K562 (cell line): ENCODE measurements around the gene CD1D. TPM values are rescaled to one million over a fixed set of nuclear protein-coding genes. Genes with fewer than 3 reads are reported as not detected.

Source experiments
- ARHGAP35 ChIP-seq: fragments of 450-650 bp; IDR thresholded peaks from 2 replicates; pipeline ENCODE4 v1.6.1; 2018; ENCODE audit not compliant: partially characterized antibody
- ARID2 ChIP-seq: fragments of 450-650 bp; IDR thresholded peaks from 2 replicates; pipeline ENCODE4 v1.6.1; 2017; ENCODE audit warnings: antibody characterized with exemption, mild to moderate bottlenecking
- GMEB1 ChIP-seq: fragments of 250-450 bp; sonication (Bioruptor Pico); IDR thresholded peaks from 2 replicates; pipeline ENCODE4 v1.4.0; 2020; ENCODE audit warnings: mild to moderate bottlenecking
- HDAC1 ChIP-seq, 2 experiments: fragments of 450-650 bp; IDR thresholded peaks; 2 replicates each; pipeline ENCODE4 v1.6.1; 2016 to 2017; ENCODE audit warnings: inconsistent platforms in 1 of 2, mild to moderate bottlenecking in 1 of 2, moderate library complexity in 1 of 2
- HMG20B ChIP-seq: fragments of 250-450 bp; sonication (Bioruptor Pico); IDR thresholded peaks from 2 replicates; pipeline ENCODE4 v1.5.0; 2021; ENCODE audit warnings: mild to moderate bottlenecking
- SMAD1 ChIP-seq: fragments of 150-350 bp; IDR thresholded peaks from 2 replicates; pipeline ENCODE4 v1.6.1; 2014; ENCODE audit warnings: low read length, low read depth; ENCODE audit not compliant: partially characterized antibody
- ZNF280B ChIP-seq: fragments of 250-450 bp; sonication (Bioruptor Pico); IDR thresholded peaks from 2 replicates; pipeline ENCODE4 v1.5.1; 2021; ENCODE audit warnings: mild to moderate bottlenecking
- polyA plus RNA-seq, 8 experiments: library from polyadenylated mRNA; depleted of rRNA in 4 of 8; stranded (reverse) in 5 of 8; unstranded in 3 of 8; fragments of >200 nt; fragmentation: Nextera tagmentation in 2 of 8; fragmentation: Illumina TruSeq in 1 of 8; extraction: Ambion mirVana in 2 of 8; extraction: Trizol in 1 of 8; gene quantifications; 2 replicates each; pipeline versions ENCODE4 v1.2.1 to v1.2.3, GENCODE V29; 2011 to 2014; ENCODE audit warnings: inconsistent platforms in 1 of 8, missing spikeins in 1 of 8
- total RNA-seq, 7 experiments: library from RNA; depleted of rRNA in 6 of 7; stranded (reverse); fragments of >200 nt in 6 of 7; fragmentation: Illumina TruSeq in 2 of 7; extraction: Trizol in 2 of 7; gene quantifications; 2 replicates each; pipeline versions ENCODE4 v1.2.1 to v1.2.3, GENCODE V29; 2011 to 2021; ENCODE audit warnings: low replicate concordance in 1 of 7
- TF ChIP-seq, protein P1 (sequence below), 2 experiments: IDR thresholded peaks in 1 of 2; conservative IDR thresholded peaks in 1 of 2; 2 replicates each; pipeline ENCODE4 v1.6.1; 2016; ENCODE audit warnings: low read depth in 2 of 2, mild to moderate bottlenecking in 1 of 2, missing compliant biosample characterization in 1 of 2, missing genetic modification characterization in 1 of 2, moderate library complexity in 1 of 2
- TF ChIP-seq, protein P2 (sequence below), 2 experiments: fragments of 450-650 bp in 1 of 2; sonication (generic) in 1 of 2; formaldehyde crosslinking in 1 of 2; IDR thresholded peaks; 2 replicates each; pipeline versions ENCODE4 v1.7.1 to v1.9.0; 2016 to 2022; ENCODE audit warnings: inconsistent platforms in 1 of 2, mild to moderate bottlenecking in 1 of 2, missing genetic modification reagents in 1 of 2

The CD1D gene
- total and polyA plus RNA-seq, 9 of the 15 experiments (the other 6 are each of a cell fraction or from before 2014, with no cell fraction given), result 0.03 TPM; not detected in 8

DNA sequence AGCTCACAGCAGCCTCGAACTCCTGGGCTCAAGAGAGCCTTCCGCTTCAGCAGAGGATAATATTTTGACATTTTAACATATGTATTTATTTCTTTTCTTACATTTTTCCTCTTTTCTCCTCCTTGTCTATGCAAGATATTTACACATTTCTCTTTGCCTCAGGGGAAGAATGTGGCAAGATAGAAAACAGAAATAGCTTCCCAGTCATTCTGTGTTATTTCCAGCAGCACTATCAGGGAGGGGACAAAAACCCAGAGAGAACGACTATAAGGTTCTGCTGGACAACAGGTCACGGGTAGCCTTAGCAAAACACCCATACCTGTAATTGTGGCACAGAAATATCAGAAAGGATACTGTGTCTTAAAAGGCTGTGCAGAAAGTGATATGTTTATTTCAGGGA lies 7.9 kb downstream of the CD1D start (continued):
- TF ChIP-seq ZNF280B (CRISPR knock-in tag) (no peak), ARHGAP35 (no peak), HDAC1 (IDR thresholded peaks at IDR 0.05) (no peak), GMEB1 (CRISPR knock-in tag) (no peak), ARID2 (no peak), HMG20B (CRISPR knock-in tag) (no peak), SMAD1 (no peak)
- TF ChIP-seq, protein P1, sequence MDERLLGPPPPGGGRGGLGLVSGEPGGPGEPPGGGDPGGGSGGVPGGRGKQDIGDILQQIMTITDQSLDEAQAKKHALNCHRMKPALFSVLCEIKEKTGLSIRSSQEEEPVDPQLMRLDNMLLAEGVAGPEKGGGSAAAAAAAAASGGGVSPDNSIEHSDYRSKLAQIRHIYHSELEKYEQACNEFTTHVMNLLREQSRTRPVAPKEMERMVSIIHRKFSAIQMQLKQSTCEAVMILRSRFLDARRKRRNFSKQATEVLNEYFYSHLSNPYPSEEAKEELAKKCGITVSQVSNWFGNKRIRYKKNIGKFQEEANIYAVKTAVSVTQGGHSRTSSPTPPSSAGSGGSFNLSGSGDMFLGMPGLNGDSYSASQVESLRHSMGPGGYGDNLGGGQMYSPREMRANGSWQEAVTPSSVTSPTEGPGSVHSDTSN (CRISPR knock-in tag; IDR thresholded peaks at IDR 0.05; ENCODE audit: low read depth), result no peak
- TF ChIP-seq, protein P1 (tag; conservative IDR thresholded peaks at IDR 0.05; ENCODE audit: low read depth), result no peak
- TF ChIP-seq, protein P2, sequence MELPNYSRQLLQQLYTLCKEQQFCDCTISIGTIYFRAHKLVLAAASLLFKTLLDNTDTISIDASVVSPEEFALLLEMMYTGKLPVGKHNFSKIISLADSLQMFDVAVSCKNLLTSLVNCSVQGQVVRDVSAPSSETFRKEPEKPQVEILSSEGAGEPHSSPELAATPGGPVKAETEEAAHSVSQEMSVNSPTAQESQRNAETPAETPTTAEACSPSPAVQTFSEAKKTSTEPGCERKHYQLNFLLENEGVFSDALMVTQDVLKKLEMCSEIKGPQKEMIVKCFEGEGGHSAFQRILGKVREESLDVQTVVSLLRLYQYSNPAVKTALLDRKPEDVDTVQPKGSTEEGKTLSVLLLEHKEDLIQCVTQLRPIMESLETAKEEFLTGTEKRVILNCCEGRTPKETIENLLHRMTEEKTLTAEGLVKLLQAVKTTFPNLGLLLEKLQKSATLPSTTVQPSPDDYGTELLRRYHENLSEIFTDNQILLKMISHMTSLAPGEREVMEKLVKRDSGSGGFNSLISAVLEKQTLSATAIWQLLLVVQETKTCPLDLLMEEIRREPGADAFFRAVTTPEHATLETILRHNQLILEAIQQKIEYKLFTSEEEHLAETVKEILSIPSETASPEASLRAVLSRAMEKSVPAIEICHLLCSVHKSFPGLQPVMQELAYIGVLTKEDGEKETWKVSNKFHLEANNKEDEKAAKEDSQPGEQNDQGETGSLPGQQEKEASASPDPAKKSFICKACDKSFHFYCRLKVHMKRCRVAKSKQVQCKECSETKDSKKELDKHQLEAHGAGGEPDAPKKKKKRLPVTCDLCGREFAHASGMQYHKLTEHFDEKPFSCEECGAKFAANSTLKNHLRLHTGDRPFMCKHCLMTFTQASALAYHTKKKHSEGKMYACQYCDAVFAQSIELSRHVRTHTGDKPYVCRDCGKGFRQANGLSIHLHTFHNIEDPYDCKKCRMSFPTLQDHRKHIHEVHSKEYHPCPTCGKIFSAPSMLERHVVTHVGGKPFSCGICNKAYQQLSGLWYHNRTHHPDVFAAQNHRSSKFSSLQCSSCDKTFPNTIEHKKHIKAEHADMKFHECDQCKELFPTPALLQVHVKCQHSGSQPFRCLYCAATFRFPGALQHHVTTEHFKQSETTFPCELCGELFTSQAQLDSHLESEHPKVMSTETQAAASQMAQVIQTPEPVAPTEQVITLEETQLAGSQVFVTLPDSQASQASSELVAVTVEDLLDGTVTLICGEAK (IDR thresholded peaks at IDR 0.05), result no peak
- TF ChIP-seq, protein P2 (CRISPR knock-in tag; IDR thresholded peaks at IDR 0.05), result no peak
